Testis (tissue), 3 donors: ENCODE measurements around the gene HDHD5. TPM values are rescaled to one million over a fixed set of nuclear protein-coding genes. Genes with fewer than 3 reads are reported as not detected.

Experiments used
- DNase-seq: peaks from one replicate; pipeline ENCODE4 v3.0.0-alpha.2; 2019
- H3K27ac ChIP-seq, 2 donors: fragments of 200-600 bp; sonication (generic); one replicate each; pipeline ENCODE4 v1.5.1; 2019
- H3K27me3 ChIP-seq: fragments of 200-600 bp; sonication (generic); one replicate; pipeline ENCODE4 v1.5.1; 2019
- H3K36me3 ChIP-seq: fragments of 200-600 bp; sonication (generic); one replicate; pipeline ENCODE4 v1.5.1; 2017; ENCODE audit warnings: low read depth; ENCODE audit errors: missing control alignments
- H3K4me1 ChIP-seq: fragments of 200-600 bp; sonication (generic); one replicate; pipeline ENCODE4 v1.5.1; 2019
- H3K4me3 ChIP-seq, 2 donors: fragments of 200-600 bp; sonication (generic); one replicate each; pipeline ENCODE4 v1.5.1; 2017 to 2019
- H3K9me3 ChIP-seq: fragments of 200-600 bp; sonication (generic); one replicate; pipeline ENCODE4 v1.5.1; 2017
- POLR2A ChIP-seq: fragments of 450-650 bp; IDR thresholded peaks from one replicate; pipeline ENCODE4 v1.6.1; 2017; ENCODE audit warnings: antibody characterized with exemption, mild to moderate bottlenecking, moderate library complexity
- WGBS, 2 donors: methylation state at CpG; one replicate each; pipeline ENCODE4 v1.1.5; 2018; 5-methylcytosine and 5-hydroxymethylcytosine counted together
- intact Hi-C: fragments of 100-400 bp; cut with DNase I; formaldehyde crosslinking; loops from one replicate; pipeline ENCODE4 v1.15.1; 2023; ENCODE audit warnings: low total_unique reads
- polyA plus RNA-seq: library from polyadenylated mRNA; stranded (reverse); fragments of 350-450 nt; fragmentation: Illumina TruSeq; extraction: RNeasy Lipid Tissue Mini Kit (QIAGEN cat#74804); gene quantifications from one replicate; pipeline ENCODE4 v1.2.3, GENCODE V29; 2014; ENCODE audit warnings: low read depth, low replicate concordance; ENCODE audit not compliant: insufficient read depth
- total RNA-seq, 2 donors: library from RNA; depleted of rRNA; stranded (reverse); fragments of >200 nt; gene quantifications; one replicate each; pipeline ENCODE4 v1.2.3, GENCODE V29; 2016
- TF ChIP-seq, protein P1 (sequence below), 3 experiments: fragments of 450-650 bp in 2 of 3; fragments of 200-600 bp in 1 of 3; sonication (generic) in 1 of 3; IDR thresholded peaks; one replicate each; pipeline ENCODE4 v1.5.1; 2016 to 2019; ENCODE audit warnings: antibody characterized with exemption in 3 of 3, mild to moderate bottlenecking in 2 of 3, moderate library complexity in 1 of 3

HDHD5 gene
- total and polyA plus RNA-seq, 3 donors from 2014 or later, result 34.0 to 46.3 (median 41.5) TPM

DNA sequence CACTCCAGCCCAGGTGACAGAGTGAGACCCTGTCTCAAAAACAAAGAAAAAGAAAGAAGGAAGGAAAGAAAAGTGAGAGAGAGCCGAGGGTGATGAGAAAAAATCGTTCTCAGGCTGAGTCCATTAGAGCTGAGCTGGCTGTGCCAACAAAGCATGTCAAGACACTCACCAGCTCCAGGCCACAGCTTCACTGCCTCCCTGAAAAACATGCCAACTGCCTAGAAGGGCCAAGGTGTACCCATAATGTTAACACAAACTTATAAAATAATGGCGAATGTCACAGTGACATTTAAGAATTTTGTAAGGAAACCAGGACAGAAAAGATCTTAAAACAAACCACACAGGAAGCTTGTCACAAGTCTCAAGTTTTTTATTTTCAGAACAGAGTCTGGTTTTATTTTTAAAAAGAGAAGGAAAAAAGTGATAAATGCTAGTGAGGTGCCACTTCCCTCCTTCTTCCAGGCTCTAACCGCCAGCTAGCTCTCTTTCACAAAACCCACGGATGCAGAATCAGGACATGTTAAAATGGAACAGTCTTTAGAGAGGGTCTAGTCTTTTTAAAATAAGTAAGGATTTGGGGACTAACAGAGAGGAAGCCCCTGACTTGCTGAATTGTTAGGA lies 43.0 kb downstream of the HDHD5 start:
- DNase-seq, result no peak
- Histone ChIP-seq H3K36me3 (no peaks in the 10 kb centered on the region), H3K4me3 (no peak overlapping the region), H3K4me1 (no peaks in the 10 kb centered on the region), H3K9me3 (no peaks in the 10 kb centered on the region), H3K27ac (no peak overlapping the region), H3K27me3 (no peaks in the 10 kb centered on the region)
- intact Hi-C loops, result no loop called here
- WGBS, 2 donors, result 82 to 86% methylated on average over 5 of the region's 5 CpGs
- TF ChIP-seq POLR2A, result no peak
- TF ChIP-seq, protein P1, sequence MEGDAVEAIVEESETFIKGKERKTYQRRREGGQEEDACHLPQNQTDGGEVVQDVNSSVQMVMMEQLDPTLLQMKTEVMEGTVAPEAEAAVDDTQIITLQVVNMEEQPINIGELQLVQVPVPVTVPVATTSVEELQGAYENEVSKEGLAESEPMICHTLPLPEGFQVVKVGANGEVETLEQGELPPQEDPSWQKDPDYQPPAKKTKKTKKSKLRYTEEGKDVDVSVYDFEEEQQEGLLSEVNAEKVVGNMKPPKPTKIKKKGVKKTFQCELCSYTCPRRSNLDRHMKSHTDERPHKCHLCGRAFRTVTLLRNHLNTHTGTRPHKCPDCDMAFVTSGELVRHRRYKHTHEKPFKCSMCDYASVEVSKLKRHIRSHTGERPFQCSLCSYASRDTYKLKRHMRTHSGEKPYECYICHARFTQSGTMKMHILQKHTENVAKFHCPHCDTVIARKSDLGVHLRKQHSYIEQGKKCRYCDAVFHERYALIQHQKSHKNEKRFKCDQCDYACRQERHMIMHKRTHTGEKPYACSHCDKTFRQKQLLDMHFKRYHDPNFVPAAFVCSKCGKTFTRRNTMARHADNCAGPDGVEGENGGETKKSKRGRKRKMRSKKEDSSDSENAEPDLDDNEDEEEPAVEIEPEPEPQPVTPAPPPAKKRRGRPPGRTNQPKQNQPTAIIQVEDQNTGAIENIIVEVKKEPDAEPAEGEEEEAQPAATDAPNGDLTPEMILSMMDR (IDR thresholded peaks at IDR 0.05), result no peak

DNA sequence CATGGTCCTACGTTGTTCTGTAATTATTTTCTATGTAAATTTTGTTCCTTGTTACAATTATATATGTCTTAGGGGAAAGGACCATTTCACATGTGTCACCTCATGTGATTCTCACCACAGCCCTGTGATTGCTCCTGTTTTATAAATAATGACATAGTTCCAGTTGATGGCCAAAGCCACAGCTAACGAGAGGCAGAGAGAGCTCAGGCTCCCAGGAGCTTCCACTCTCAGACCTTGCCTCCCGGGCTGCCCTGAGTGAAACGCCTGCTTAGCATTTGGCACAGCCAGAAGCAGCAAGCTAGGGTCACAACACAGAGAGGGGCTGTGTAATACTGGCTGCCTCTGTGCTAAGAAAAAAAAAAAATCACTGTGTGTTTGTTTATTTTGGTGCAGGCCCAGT lies 43.8 kb downstream of the HDHD5 start:
- DNase-seq, result no peak
- no peak for TF ChIP-seq POLR2A
- 44 to 47% methylated on average over 4 of the region's 4 CpGs for WGBS, 2 donors
- intact Hi-C loops, result no loop called here
- Histone ChIP-seq H3K4me3 (no peak overlapping the region), H3K27ac (no peak overlapping the region), H3K27me3 (no peaks in the 10 kb centered on the region), H3K36me3 (no peaks in the 10 kb centered on the region), H3K9me3 (no peaks in the 10 kb centered on the region), H3K4me1 (no peaks in the 10 kb centered on the region)

DNA sequence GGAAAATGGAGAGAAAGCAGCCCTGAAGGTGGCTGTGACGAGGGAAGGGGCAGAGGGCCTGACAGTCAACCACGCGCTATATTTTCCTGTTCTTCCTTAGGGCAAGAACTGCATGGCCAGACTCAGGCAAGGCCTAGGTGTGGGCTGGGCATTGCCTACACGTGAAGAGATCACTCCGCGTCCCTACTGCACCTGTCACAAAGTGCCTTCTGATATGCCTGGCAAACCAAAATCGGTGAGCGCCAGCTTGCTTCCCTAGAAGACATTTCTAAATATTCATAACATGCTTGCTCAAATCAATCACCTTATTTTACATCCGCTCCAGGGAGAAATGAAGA lies 44.2 kb downstream of the HDHD5 start:
- Histone ChIP-seq H3K4me3 (no peak overlapping the region), H3K27me3 (no peaks in the 10 kb centered on the region), H3K36me3 (no peaks in the 10 kb centered on the region), H3K27ac (no peak overlapping the region), H3K4me1 (no peaks in the 10 kb centered on the region), H3K9me3 (no peaks in the 10 kb centered on the region)
- intact Hi-C loops, result no loop called here
- DNase-seq, result no peak
- TF ChIP-seq, protein P1 (IDR thresholded peaks at IDR 0.05), result no peak
- TF ChIP-seq POLR2A, result no peak
- WGBS, 2 donors, result 84 to 89% methylated on average over 9 of the region's 9 CpGs

DNA sequence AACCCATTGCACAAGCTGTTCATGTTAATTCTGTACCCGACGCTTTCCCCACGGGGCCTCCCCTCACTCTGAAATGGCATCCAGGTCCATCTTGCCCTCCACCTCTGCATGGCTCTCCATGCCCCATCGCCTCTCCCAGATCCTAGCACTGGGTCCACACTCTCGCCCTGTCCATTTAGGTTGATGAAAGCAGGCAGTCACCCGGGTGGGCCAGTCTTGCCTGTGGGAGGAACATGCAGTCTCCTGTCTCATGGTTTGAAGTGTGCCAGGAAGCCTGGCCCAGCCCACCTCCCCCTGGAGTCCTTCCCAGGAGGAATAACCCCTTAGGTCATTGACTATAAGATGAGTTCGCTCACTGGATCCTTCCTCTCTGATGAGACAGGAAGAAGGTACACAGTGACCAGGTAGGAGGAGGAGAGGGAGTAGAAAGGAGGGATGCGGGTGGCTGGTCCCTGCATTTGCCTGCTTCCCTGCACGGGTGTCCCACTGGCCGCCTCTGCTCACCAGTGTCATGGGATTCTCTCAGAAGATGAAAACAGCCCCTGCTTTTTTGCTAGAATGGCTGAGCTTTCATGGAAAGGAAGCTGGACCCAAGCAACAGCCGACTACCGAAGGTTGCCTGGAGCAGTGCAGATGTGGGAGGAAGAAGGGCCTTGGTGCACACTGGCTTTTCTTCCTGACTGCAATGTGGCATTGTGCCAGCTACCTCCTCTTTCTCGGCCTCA lies 44.7 kb downstream of the HDHD5 start:
- intact Hi-C loops, result no loop called here

DNA sequence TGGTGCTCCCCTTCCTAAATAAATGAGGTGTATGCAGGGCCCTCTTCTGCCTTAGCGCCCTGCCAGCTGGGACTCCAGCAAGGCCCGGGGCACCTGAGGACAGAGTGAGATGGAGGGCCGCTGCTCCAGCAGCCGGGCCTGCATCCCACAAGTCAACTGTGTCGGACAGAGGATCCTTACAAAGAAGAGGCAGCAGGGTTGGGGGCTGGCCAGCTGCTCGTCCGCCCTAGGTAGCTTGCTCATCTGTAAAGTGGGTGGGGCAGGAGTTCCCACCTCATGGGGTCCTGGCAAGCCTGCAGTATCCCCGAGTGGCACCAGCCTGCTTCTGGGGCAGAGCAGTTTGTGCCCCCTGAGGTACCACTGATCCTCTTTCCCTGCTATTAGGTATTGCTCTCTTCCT lies 45.5 kb downstream of the HDHD5 start:
- TF ChIP-seq POLR2A, result no peak
- TF ChIP-seq, protein P1 (IDR thresholded peaks at IDR 0.05), result no peak
- intact Hi-C loops, result no loop called here
- WGBS, 2 donors, result 91% methylated on average over 7 to 8 of the region's 8 CpGs
- no peaks in the 10 kb centered on the region for H3K27me3 ChIP-seq
- H3K27ac ChIP-seq, result no peak overlapping the region
- DNase-seq, result no peak
- H3K4me1 ChIP-seq, result no peaks in the 10 kb centered on the region
- H3K9me3 ChIP-seq, result no peaks in the 10 kb centered on the region
- H3K36me3 ChIP-seq, result no peaks in the 10 kb centered on the region
- no peak overlapping the region for H3K4me3 ChIP-seq

More for the DNA sequence above, 44.7 kb downstream of the HDHD5 start:
- DNase-seq, result no peak
- no peaks in the 10 kb centered on the region for H3K36me3 ChIP-seq
- H3K27me3 ChIP-seq, result no peaks in the 10 kb centered on the region
- no peaks in the 10 kb centered on the region for H3K4me1 ChIP-seq
- no peaks in the 10 kb centered on the region for H3K9me3 ChIP-seq
- WGBS, 2 donors, result 67 to 72% methylated on average over 13 of the region's 13 CpGs
- no peak overlapping the region for H3K27ac ChIP-seq
- TF ChIP-seq, protein P1 (IDR thresholded peaks at IDR 0.05), result no peak
- no peak for TF ChIP-seq POLR2A
- no peak overlapping the region for H3K4me3 ChIP-seq
